ENCODE data around the gene PRDM16. TPM values are rescaled to one million over a fixed set of nuclear protein-coding genes. Genes with fewer than 3 reads are reported as not detected.

Gene PRDM16
- polyA plus RNA-seq, 2 of the 4 experiments (the other 2 are of a cell fraction), result 0.03 to 0.35 TPM

- no peak for FAIRE-seq
- POLR2A ChIA-PET, result no interaction called here
- no peak for ATAC-seq
- Histone ChIP-seq H3K4me1 (no peaks in the 10 kb centered on the region), H3K27ac (no peak overlapping the region), H3K4me3 (no peak overlapping the region), H3K4me2 (no peak overlapping the region), H3K9me3 (no peaks in the 10 kb centered on the region)
- DNase-seq (ENCODE audit: low read depth in 1 of 2, low spot score in 1 of 2), result no peak
- no peak for TF ChIP-seq MAZ (IDR thresholded peaks at IDR 0.05; ENCODE audit: borderline replicate concordance, low read depth, low read length)
- TF ChIP-seq BHLHE40 (IDR thresholded peaks at IDR 0.05; ENCODE audit: low read depth, low read length), result no peak
- no peak for TF ChIP-seq EP300 (IDR thresholded peaks at IDR 0.05)
- no peak for TF ChIP-seq GATA3 (IDR thresholded peaks at IDR 0.05; ENCODE audit: borderline replicate concordance)
- no peak for TF ChIP-seq ESRRA (IDR thresholded peaks at IDR 0.05; ENCODE audit: borderline replicate concordance, low read length)
- no peak for TF ChIP-seq RFX5 (IDR thresholded peaks at IDR 0.05)
- no peak for TF ChIP-seq TP53 (CRISPR knock-in tag; IDR thresholded peaks at IDR 0.05)
- TF ChIP-seq E2F6 (IDR thresholded peaks at IDR 0.05; ENCODE audit: borderline replicate concordance, low read depth), result no peak
- WGBS (ENCODE audit: missing lambda C conversion rate), result 11% methylated on average over 6 of the region's 9 CpGs
- CTCF ChIA-PET, result no interaction called here
Observed at GRCh38 chr1:3073186-3073488, 4.1 kb downstream of the PRDM16 start.

DNA sequence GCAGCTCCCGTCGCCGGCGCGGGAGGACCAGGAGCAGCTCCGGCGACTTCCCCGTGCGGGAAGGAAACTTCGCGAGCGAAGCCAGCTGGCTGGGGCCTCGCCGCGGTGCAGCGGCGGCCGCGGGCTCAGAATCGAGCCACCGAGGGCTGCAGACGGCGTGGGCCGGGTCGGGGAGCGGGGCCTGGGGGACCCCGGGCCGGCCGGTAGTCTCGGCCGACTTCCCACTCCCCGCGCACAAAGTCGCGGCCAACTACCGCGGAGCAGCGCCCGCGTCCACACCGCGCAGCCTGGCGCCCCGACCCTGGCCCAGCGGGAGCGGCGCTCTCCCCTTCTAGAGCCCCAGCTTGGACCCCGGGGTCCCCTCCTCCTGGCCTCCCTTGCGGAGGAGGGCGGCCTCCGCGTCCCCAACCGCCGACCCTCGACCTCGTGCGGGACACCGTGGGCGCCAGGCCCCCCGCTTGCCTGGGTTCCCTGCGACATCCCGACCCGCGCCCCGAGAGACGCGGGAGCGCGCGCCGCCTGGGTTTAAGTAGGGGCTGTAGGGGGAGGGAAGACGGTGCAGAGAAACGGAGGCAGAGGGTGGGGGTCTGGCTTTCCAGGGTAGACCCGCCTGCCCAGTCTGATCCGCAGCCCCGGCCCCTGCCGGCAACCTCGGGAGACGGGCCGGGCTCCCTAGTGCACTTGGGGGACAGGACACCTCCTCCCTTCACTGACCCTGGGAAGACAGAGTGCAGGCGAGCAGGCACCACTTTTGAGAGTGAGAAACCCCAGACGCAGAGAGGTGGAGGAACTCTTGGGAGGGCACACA is 4.7 kb downstream of the PRDM16 start:
- H3K4me3 ChIP-seq, result no peak overlapping the region

More for the DNA sequence above, 4.7 kb downstream of the PRDM16 start:
- Histone ChIP-seq H3K4me1 (no peaks in the 10 kb centered on the region), H3K9me3 (no peaks in the 10 kb centered on the region), H3K27ac (no peak overlapping the region), H3K4me2 (no peak overlapping the region)
- FAIRE-seq, result no peak
- CTCF ChIA-PET, result no interaction called here
- DNase-seq (ENCODE audit: low read depth in 1 of 2, low spot score in 1 of 2), result no peak
- POLR2A ChIA-PET, result no interaction called here
- TF ChIP-seq HOXB13 (CRISPR knock-in tag; IDR thresholded peaks at IDR 0.05; ENCODE audit: low read depth) (no peak), NR3C1 (IDR thresholded peaks at IDR 0.05) (no peak), NPAS2 (CRISPR knock-in tag; IDR thresholded peaks at IDR 0.05; ENCODE audit: borderline replicate concordance) (no peak), ZFP36 (IDR thresholded peaks at IDR 0.05; ENCODE audit: borderline replicate concordance, partially characterized antibody) (no peak), ZNF302 (CRISPR knock-in tag; IDR thresholded peaks at IDR 0.05) (no peak), HOXB5 (CRISPR knock-in tag; IDR thresholded peaks at IDR 0.05) (no peak), ZC3H11A (IDR thresholded peaks at IDR 0.05) (no peak), PHF8 (IDR thresholded peaks at IDR 0.05; ENCODE audit: borderline replicate concordance, low read depth) (no peak), CHD4 (IDR thresholded peaks at IDR 0.05; ENCODE audit: borderline replicate concordance) (no peak), RARB (CRISPR knock-in tag; IDR thresholded peaks at IDR 0.05) (no peak), MYC (IDR thresholded peaks at IDR 0.05; ENCODE audit: borderline replicate concordance, low read length) (no peak), JUN (IDR thresholded peaks at IDR 0.05) (no peak), CBX8 (IDR thresholded peaks at IDR 0.05) (no peak), EP300 (IDR thresholded peaks at IDR 0.05) (no peak), REST (IDR thresholded peaks at IDR 0.05) (no peak)
- TF ChIP-seq, protein P1, sequence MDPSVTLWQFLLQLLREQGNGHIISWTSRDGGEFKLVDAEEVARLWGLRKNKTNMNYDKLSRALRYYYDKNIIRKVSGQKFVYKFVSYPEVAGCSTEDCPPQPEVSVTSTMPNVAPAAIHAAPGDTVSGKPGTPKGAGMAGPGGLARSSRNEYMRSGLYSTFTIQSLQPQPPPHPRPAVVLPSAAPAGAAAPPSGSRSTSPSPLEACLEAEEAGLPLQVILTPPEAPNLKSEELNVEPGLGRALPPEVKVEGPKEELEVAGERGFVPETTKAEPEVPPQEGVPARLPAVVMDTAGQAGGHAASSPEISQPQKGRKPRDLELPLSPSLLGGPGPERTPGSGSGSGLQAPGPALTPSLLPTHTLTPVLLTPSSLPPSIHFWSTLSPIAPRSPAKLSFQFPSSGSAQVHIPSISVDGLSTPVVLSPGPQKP (IDR thresholded peaks at IDR 0.05; ENCODE audit: low read depth, low read length), result no peak
- TF ChIP-seq, protein P2, sequence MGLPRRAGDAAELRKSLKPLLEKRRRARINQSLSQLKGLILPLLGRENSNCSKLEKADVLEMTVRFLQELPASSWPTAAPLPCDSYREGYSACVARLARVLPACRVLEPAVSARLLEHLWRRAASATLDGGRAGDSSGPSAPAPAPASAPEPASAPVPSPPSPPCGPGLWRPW (IDR thresholded peaks at IDR 0.05), result no peak
- TF ChIP-seq, protein P3, sequence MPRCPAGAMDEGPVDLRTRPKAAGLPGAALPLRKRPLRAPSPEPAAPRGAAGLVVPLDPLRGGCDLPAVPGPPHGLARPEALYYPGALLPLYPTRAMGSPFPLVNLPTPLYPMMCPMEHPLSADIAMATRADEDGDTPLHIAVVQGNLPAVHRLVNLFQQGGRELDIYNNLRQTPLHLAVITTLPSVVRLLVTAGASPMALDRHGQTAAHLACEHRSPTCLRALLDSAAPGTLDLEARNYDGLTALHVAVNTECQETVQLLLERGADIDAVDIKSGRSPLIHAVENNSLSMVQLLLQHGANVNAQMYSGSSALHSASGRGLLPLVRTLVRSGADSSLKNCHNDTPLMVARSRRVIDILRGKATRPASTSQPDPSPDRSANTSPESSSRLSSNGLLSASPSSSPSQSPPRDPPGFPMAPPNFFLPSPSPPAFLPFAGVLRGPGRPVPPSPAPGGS (IDR thresholded peaks at IDR 0.05), result no peak
- ATAC-seq, result no peak
- 46% methylated on average over 26 of the region's 82 CpGs for WGBS (ENCODE audit: missing lambda C conversion rate)

Measured in A549 (cell line).